ENCODE data around the gene HHEX. TPM values are rescaled to one million over a fixed set of nuclear protein-coding genes. Genes with fewer than 3 reads are reported as not detected.

Gene HHEX
- total and polyA plus RNA-seq, 2 of the 8 experiments (the other 6 are each of a cell fraction or from before 2014, with no cell fraction given): 0.56 to 1.5 TPM

- no peak for TF ChIP-seq RBBP5 (IDR thresholded peaks at IDR 0.05; ENCODE audit: borderline replicate concordance, low read depth, low read length)
Measured at GRCh38 chr10:92720831-92721165, 31.0 kb downstream of the HHEX start (continued).

- Histone ChIP-seq H3K23me2 (ENCODE audit: low read depth, low read length) (no peaks in the 10 kb centered on the region), H3K56ac (replicated peaks; ENCODE audit: insufficient read length, low read depth, low read length) (no peak overlapping the region), H4K20me1 (replicated peaks in 1 of 2; ENCODE audit: control insufficient read depth in 1 of 2, insufficient read depth in 2 of 2, low read length in 2 of 2) (no peaks in the 10 kb centered on the region), H4K8ac (ENCODE audit: extremely low read depth, insufficient read depth, low read length) (no peak overlapping the region), H2BK15ac (ENCODE audit: low read length) (no peak overlapping the region), H4K5ac (ENCODE audit: insufficient read length, low read depth, low read length) (no peak overlapping the region), H3K18ac (ENCODE audit: extremely low read depth, low read length) (no peak overlapping the region), H2BK12ac (ENCODE audit: low read depth, low read length) (no peak overlapping the region), H2BK120ac (replicated peaks; ENCODE audit: low read depth, low read length) (no peak overlapping the region), H3K79me1 (ENCODE audit: low read depth, low read length) (no peaks in the 10 kb centered on the region), H3K4me2 (ENCODE audit: insufficient read depth in 1 of 2, low read depth in 2 of 2, low read length in 2 of 2) (no peak overlapping the region), H3K36me3 (ENCODE audit: control insufficient read depth in 2 of 4, insufficient read depth in 4 of 4, low read length in 3 of 4) (no peaks in the 10 kb centered on the region), H3K9me3 (ENCODE audit: insufficient read depth in 2 of 2, low read depth in 1 of 2, low read length in 1 of 2) (no peaks in the 10 kb centered on the region), H3K4me1 (replicated peaks in 1 of 4; ENCODE audit: control insufficient read depth in 3 of 4, insufficient read depth in 4 of 4, low read length in 3 of 4) (peaks cover 0 to 2% (median 0%) of the 10 kb centered on the region in 4 experiments; a peak in 5 of 7 replicates), H2BK5ac (ENCODE audit: low read depth, low read length) (no peak overlapping the region), H3K27me3 (replicated peaks in 1 of 4; ENCODE audit: control insufficient read depth in 3 of 4, extremely low read depth in 1 of 4, insufficient read depth in 3 of 4, low read length in 3 of 4) (no peaks in the 10 kb centered on the region), H3K14ac (ENCODE audit: insufficient read length) (no peak overlapping the region), H3K9ac (replicated peaks in 1 of 4; ENCODE audit: extremely low read depth in 1 of 4, low read depth in 3 of 4, low read length in 3 of 4) (no peak overlapping the region), H3K4me3 (ENCODE audit: extremely low read depth in 1 of 4, insufficient read depth in 2 of 4, low read depth in 3 of 4, low read length in 4 of 4) (no peak overlapping the region), H4K91ac (replicated peaks; ENCODE audit: insufficient read length, low read length) (no peak overlapping the region), H3K27ac (ENCODE audit: low read depth, low read length) (no peak overlapping the region), H3K79me2 (ENCODE audit: control insufficient read depth in 1 of 2, insufficient read depth in 2 of 2, low read length in 2 of 2) (no peaks in the 10 kb centered on the region), H2AK5ac (ENCODE audit: low read depth, low read length) (no peak overlapping the region), H3K23ac (ENCODE audit: insufficient read length) (no peak overlapping the region), H2AFZ (ENCODE audit: low read length) (no peak overlapping the region), H3K4ac (replicated peaks; ENCODE audit: insufficient read length, low read depth, low read length) (no peak overlapping the region), H2BK20ac (ENCODE audit: low read length) (no peak overlapping the region)
- ChIA-PET CTCF (ENCODE audit: partially characterized antibody) (interaction anchor here (1.1 to 1.3 kb wide), 2 partner anchors 17 to 116 kb away, joined by 3 to 4 read pairs; no protein-coding TSS in a partner anchor), POLR2A (ENCODE audit: partially characterized antibody) (no interaction called here)
- DNase-seq (ENCODE audit: low read depth in 1 of 2, low spot score in 2 of 2): no peak
- no peak for FAIRE-seq
- TF ChIP-seq JUN (IDR thresholded peaks at IDR 0.05; ENCODE audit: low read depth, low read length) (no peak), TAF7 (optimal IDR thresholded peaks at IDR 0.05; ENCODE audit: borderline replicate concordance, low read depth, low read length) (no peak)
Measured at GRCh38 chr10:92722349-92722748, 32.6 kb downstream of the HHEX start.

Data from H1 (cell line).